Motor neuron (in vitro differentiated cells): ENCODE data around the gene RD3L. TPM values are rescaled to one million over a fixed set of nuclear protein-coding genes. Genes with fewer than 3 reads are reported as not detected.
"Not testable (repeated sequence)": the region's sequence is repeated elsewhere in the genome, so short reads cannot be mapped to it uniquely, and the experiment has no call there.

ENCODE experiments used
- ATAC-seq, 8 experiments: fragments of 200-7000 bp; cut with Tn5 transposase; replicated peaks in 6 of 8; 2 replicates each; pipeline ENCODE4 v1.8.0; 2021; ENCODE audit warnings: mild to moderate bottlenecking in 8 of 8, moderate library complexity in 8 of 8
- H3K27ac ChIP-seq, 2 donors: fragments of 250-450 bp; sonication (Bioruptor Pico); 2 replicates each; pipeline ENCODE4 v1.9.0; 2021; ENCODE audit warnings: antibody characterized with exemption in 2 of 2, mild to moderate bottlenecking in 2 of 2, moderate library complexity in 1 of 2
- H3K4me1 ChIP-seq, 2 donors: fragments of 250-450 bp; sonication (Bioruptor Pico); replicated peaks in 1 of 2; 2 replicates each; pipeline ENCODE4 v1.6.1; 2021; ENCODE audit warnings: antibody characterized with exemption in 2 of 2, mild to moderate bottlenecking in 2 of 2, moderate library complexity in 1 of 2
- H3K4me3 ChIP-seq, 5 donors: fragments of 250-450 bp; sonication (Bioruptor Pico); 2 replicates each; pipeline ENCODE4 v1.9.0; 2021; ENCODE audit warnings: antibody characterized with exemption in 5 of 5, mild to moderate bottlenecking in 5 of 5, moderate library complexity in 4 of 5
- WGBS, 10 experiments: fragments of 450-650 bp; shearing (Covaris generic); methylation state at CpG; one replicate each; pipeline ENCODE4 v1.0.0; 2022; 5-methylcytosine and 5-hydroxymethylcytosine counted together
- in situ Hi-C, 9 experiments: fragments of 400-800 bp; cut with MboI; loops; one replicate each; pipeline ENCODE4 v1.15.0; 2021; ENCODE audit warnings: low sequenced_read_pairs in 9 of 9, low pct_unique_long_range_greater_than_20kb in 2 of 9; ENCODE audit not compliant: unreplicated experiment in 9 of 9
- total RNA-seq, 8 experiments: library from RNA; unstranded; fragments of 300-600 nt; gene quantifications; 2 replicates each; pipeline versions ENCODE4 v1.2.3 to v1.2.4, GENCODE V29; 2022

The RD3L gene
- total RNA-seq, 8 experiments from 2014 or later, result 0.21 TPM; not detected in 7

GRCh38 chr14:103948442-103948841 lies 6.1 kb upstream of the RD3L start:
- in situ Hi-C loops, result no loop called here
- Histone ChIP-seq H3K27ac (no peak overlapping the region), H3K4me3 (no peak overlapping the region), H3K4me1 (no peaks in the 10 kb centered on the region)
- ATAC-seq, result no peak
- 8 to 100% (median 43%) methylated on average over 1 to 2 of the region's 2 CpGs; no CpG with 5 or more reads in 1 of the 10 experiments for WGBS, 10 experiments

- in situ Hi-C loops, result no loop called here
Observed at GRCh38 chr14:103946975-103947374, 4.6 kb upstream of the RD3L start.

GRCh38 chr14:103943673-103944072 lies 1.3 kb upstream of the RD3L start:
- no peaks in the 10 kb centered on the region for H3K4me1 ChIP-seq
- 0 to 88% (median 57%) methylated on average over 1 to 5 of the region's 5 CpGs for WGBS, 10 experiments
- H3K4me3 ChIP-seq, result no peak overlapping the region
- ATAC-seq, result no peak
- in situ Hi-C loops, result no loop called here
- no peak overlapping the region for H3K27ac ChIP-seq

More at GRCh38 chr14:103946975-103947374, 4.6 kb upstream of the RD3L start:
- Histone ChIP-seq H3K27ac (no peak overlapping the region), H3K4me3 (no peak overlapping the region), H3K4me1 (no peaks in the 10 kb centered on the region)
- WGBS, 10 experiments, result 51 to 100% (median 91%) methylated on average over 1 to 2 of the region's 2 CpGs
- ATAC-seq, result no peak

GRCh38 chr14:103941462-103941861 lies 867 bp downstream of the RD3L start:
- Histone ChIP-seq H3K4me3 (no peak overlapping the region), H3K4me1 (no peaks in the 10 kb centered on the region), H3K27ac (no peak overlapping the region)
- no peak for ATAC-seq
- in situ Hi-C loops, result no loop called here
- 19 to 75% (median 53%) methylated on average over 1 to 7 of the region's 7 CpGs for WGBS, 10 experiments

- H3K4me3 ChIP-seq, result no peak overlapping the region
- no peak for ATAC-seq
- in situ Hi-C loops, result no loop called here
- no peaks in the 10 kb centered on the region for H3K4me1 ChIP-seq
- H3K27ac ChIP-seq, result no peak overlapping the region
- 0 to 60% (median 48%) methylated on average over 1 to 2 of the region's 2 CpGs; no CpG with 5 or more reads in 7 of the 10 experiments for WGBS, 10 experiments
Observed at GRCh38 chr14:103935102-103935501, 7.2 kb downstream of the RD3L start.

- Histone ChIP-seq H3K4me1 (no peaks in the 10 kb centered on the region), H3K27ac (no peak overlapping the region), H3K4me3 (no peak overlapping the region)
- ATAC-seq, result no peak
- 18 to 85% (median 76%) methylated on average over 4 to 11 of the region's 11 CpGs for WGBS, 10 experiments
- in situ Hi-C loops, result no loop called here
Observed at GRCh38 chr14:103932791-103933490, 9.4 kb downstream of the RD3L start.

- no peak overlapping the region for H3K27ac ChIP-seq
- in situ Hi-C loops, result no loop called here
- WGBS, 10 experiments, result 20 to 100% (median 66%) methylated on average over 1 to 3 of the region's 3 CpGs
- H3K4me1 ChIP-seq, result no peaks in the 10 kb centered on the region
- ATAC-seq, result no peak
- H3K4me3 ChIP-seq, result no peak overlapping the region
Observed at GRCh38 chr14:103931422-103931821, 10.9 kb downstream of the RD3L start.

- WGBS, 10 experiments, result 59 to 97% (median 75%) methylated on average over 2 to 11 of the region's 14 CpGs; no CpG with 5 or more reads in 1 of the 10 experiments
- no peaks in the 10 kb centered on the region for H3K4me1 ChIP-seq
- ATAC-seq, result no peak
- H3K27ac ChIP-seq, result no peak overlapping the region
- in situ Hi-C loops, result no loop called here
- H3K4me3 ChIP-seq, result no peak overlapping the region
Observed at GRCh38 chr14:103930051-103930604, 12.2 kb downstream of the RD3L start.

- H3K4me1 ChIP-seq, result no peaks in the 10 kb centered on the region
- no peak within 1 kb of the TSS for H3K27ac ChIP-seq
- H3K4me3 ChIP-seq, result no peak within 1 kb of the TSS
- WGBS, 10 experiments, result 89 to 100% (median 94%) methylated on average over 1 to 16 of the region's 97 CpGs; no CpG with 5 or more reads in 7 of the 10 experiments
- in situ Hi-C loops, result no loop called here
- no peak for ATAC-seq
Observed at GRCh38 chr14:103928011-103928890, 14.1 kb downstream of the RD3L start, which contains the start of gene TDRD9. Gene TDRD9, plus strand, starts transcription at chr14:103928456. Its CDS starts 54 bp downstream, at chr14:103928510.

GRCh38 chr14:103927566-103927965 lies 14.8 kb downstream of the RD3L start:
- ATAC-seq, result no peak
- in situ Hi-C loops, result no loop called here
- 53 to 100% (median 92%) methylated on average over 3 to 14 of the region's 18 CpGs; no CpG with 5 or more reads in 2 of the 10 experiments for WGBS, 10 experiments

GRCh38 chr14:103925316-103925715 lies 17.0 kb downstream of the RD3L start:
- 41 to 87% (median 83%) methylated on average over 1 to 4 of the region's 5 CpGs; no CpG with 5 or more reads in 4 of the 10 experiments for whole genome bisulfite sequencing, 10 experiments
- H3K4me3 ChIP-seq, result no peak overlapping the region
- in situ Hi-C loops, result no loop called here
- no peak overlapping the region for H3K27ac ChIP-seq
- no peak for ATAC-seq
- H3K4me1 ChIP-seq, result peaks cover 3% of the 10 kb centered on the region in 2 donors

More at GRCh38 chr14:103927566-103927965, 14.8 kb downstream of the RD3L start:
- H3K27ac ChIP-seq, result no peak overlapping the region
- no peaks in the 10 kb centered on the region for H3K4me1 ChIP-seq
- no peak overlapping the region for H3K4me3 ChIP-seq

GRCh38 chr14:103923863-103924262 lies 18.5 kb downstream of the RD3L start:
- ATAC-seq, result no peak
- Histone ChIP-seq H3K4me3 (no peak overlapping the region), H3K4me1 (peaks cover 7% of the 10 kb centered on the region in 2 donors), H3K27ac (no peak overlapping the region)
- in situ Hi-C loops, result no loop called here
- 0 to 60% (median 0%) methylated on average over 1 to 4 of the region's 6 CpGs; no CpG with 5 or more reads in 3 of the 10 experiments for WGBS, 10 experiments

GRCh38 chr14:103921855-103922200 lies 20.5 kb downstream of the RD3L start:
- H3K4me3 ChIP-seq, result peak overlapping the region; percentile 58 to 97 (median 83)
- ATAC-seq, H3K4me1 ChIP-seq, in situ Hi-C loops, H3K27ac ChIP-seq: not testable (repeated sequence)
- WGBS, 10 experiments, result 57 to 100% (median 91%) methylated on average over 1 to 9 of the region's 12 CpGs; no CpG with 5 or more reads in 2 of the 10 experiments
